ENCODE measurements around the gene CDK14.

- TF ChIP-seq CTCF (conservative IDR thresholded peaks at IDR 0.05; ENCODE audit: low read length) = no peak
- TF ChIP-seq EZH2phosphoT487 (IDR thresholded peaks at IDR 0.05; ENCODE audit: borderline replicate concordance) = no peak
Measured at GRCh38 chr7:90792301-90792700, 196.2 kb downstream of the CDK14 start.

All from Loucy (cell line).